Esophagus muscularis mucosa (tissue), 4 donors: ENCODE results near the gene SLC36A4. TPM values are rescaled to one million over a fixed set of nuclear protein-coding genes. Genes with fewer than 3 reads are reported as not detected.

Experiments used
- DNase-seq: peaks from one replicate; pipeline ENCODE4 v3.0.0-alpha.2; 2017; ENCODE audit errors: extremely low spot score
- H3K27ac ChIP-seq, 4 donors: fragments of 200-600 bp; sonication (generic); replicated peaks in 1 of 4; 1 replicate in 3 of 4; 2 replicates in 1 of 4; pipeline ENCODE4 v1.5.1; 2016 to 2019; ENCODE audit warnings: mild to moderate bottlenecking in 1 of 4
- H3K27me3 ChIP-seq, 4 donors: fragments of 200-600 bp; sonication (generic); one replicate each; pipeline versions ENCODE4 v1.5.1 to v1.6.0; 2016 to 2019
- H3K36me3 ChIP-seq, 4 donors: fragments of 200-600 bp; sonication (generic); one replicate each; pipeline ENCODE4 v1.5.1; 2016 to 2019
- H3K4me1 ChIP-seq, 4 donors: fragments of 200-600 bp; sonication (generic); one replicate each; pipeline ENCODE4 v1.5.1; 2016 to 2019
- H3K4me3 ChIP-seq, 4 donors: fragments of 200-600 bp; sonication (generic); 1 replicate in 2 of 4; 2 replicates in 2 of 4; pipeline ENCODE4 v1.5.1; 2016 to 2019; ENCODE audit warnings: mild to moderate bottlenecking in 4 of 4, moderate library complexity in 1 of 4
- H3K9me3 ChIP-seq, 4 donors: fragments of 200-600 bp; sonication (generic); 1 replicate in 3 of 4; 2 replicates in 1 of 4; pipeline ENCODE4 v1.5.1; 2016 to 2019
- EP300 ChIP-seq: sonication (generic); formaldehyde crosslinking; IDR thresholded peaks from one replicate; pipeline ENCODE4 v1.6.1; 2017; ENCODE audit warnings: antibody characterized with exemption
- POLR2A ChIP-seq: fragments of 450-650 bp; IDR thresholded peaks from one replicate; pipeline ENCODE4 v1.6.1; 2017; ENCODE audit warnings: antibody characterized with exemption, moderate library complexity, mild to moderate bottlenecking, low read depth
- POLR2AphosphoS5 ChIP-seq, 2 donors: sonication (generic); formaldehyde crosslinking; IDR thresholded peaks; one replicate each; pipeline ENCODE4 v1.6.1; 2017; ENCODE audit warnings: antibody characterized with exemption in 2 of 2
- WGBS: methylation state at CpG from one replicate; pipeline ENCODE4 v1.1.5; 2018; 5-methylcytosine and 5-hydroxymethylcytosine counted together
- intact Hi-C: fragments of 100-400 bp; cut with DNase I; formaldehyde crosslinking; loops from one replicate; pipeline ENCODE4 v1.15.1; 2023
- total RNA-seq, 4 donors: library from RNA; depleted of rRNA; stranded (reverse); fragments of >200 nt; gene quantifications; one replicate each; pipeline versions ENCODE4 v1.1.0 to v1.2.1, GENCODE V29; 2016
- TF ChIP-seq, protein P1 (sequence below), 3 experiments: fragments of 200-600 bp in 2 of 3; fragments of 450-650 bp in 1 of 3; sonication (generic) in 2 of 3; IDR thresholded peaks; one replicate each; pipeline ENCODE4 v1.5.1; 2017 to 2019; ENCODE audit warnings: antibody characterized with exemption in 3 of 3, mild to moderate bottlenecking in 2 of 3, moderate library complexity in 1 of 3

SLC36A4 gene
- total RNA-seq, 4 donors from 2014 or later, result 10.9 to 19.9 (median 17.7) TPM

DNA sequence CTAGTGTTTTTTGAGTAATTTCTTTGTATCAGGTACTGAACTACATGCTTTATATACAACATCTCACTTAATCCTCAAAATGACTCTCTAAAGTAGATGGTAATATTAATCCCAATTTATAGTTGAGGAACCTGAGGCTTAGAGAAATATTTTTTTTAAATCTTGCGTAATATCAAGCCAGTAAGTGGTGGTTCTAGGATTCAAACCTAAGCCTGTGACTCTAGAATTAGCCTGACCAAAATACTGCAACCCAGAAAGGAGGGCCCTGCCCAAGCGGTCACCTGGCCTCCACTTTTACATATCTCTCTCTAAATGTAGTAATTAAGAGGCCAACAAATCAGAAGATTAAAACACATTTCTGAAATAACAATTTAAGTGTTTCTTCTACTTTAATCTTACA lies 28.6 kb downstream of the SLC36A4 start:
- WGBS, result 97% methylated on average over 2 of the region's 2 CpGs
- no peak overlapping the region for H3K27ac ChIP-seq

DNA sequence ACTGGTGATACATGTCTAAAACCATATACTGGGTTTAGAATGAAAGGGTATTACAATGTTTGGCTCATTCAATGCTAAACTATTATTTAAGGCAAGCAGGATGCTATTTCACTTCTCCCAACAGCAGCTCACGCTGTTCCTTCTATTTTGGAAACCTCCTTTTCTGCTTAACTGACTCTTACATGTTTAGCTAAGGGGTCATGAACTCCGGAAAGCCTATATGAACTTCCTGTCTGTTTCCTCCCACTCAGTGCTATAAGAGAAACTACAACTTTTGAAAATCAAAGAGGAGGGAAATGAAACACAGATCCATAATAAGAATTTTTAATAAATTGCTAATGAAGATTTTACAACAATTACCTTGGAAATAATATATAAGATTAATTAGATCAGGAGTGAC lies 30.9 kb downstream of the SLC36A4 start:
- Histone ChIP-seq H3K27ac (no peak overlapping the region), H3K27me3 (no peaks in the 10 kb centered on the region), H3K4me1 (no peaks in the 10 kb centered on the region), H3K4me3 (no peak overlapping the region), H3K36me3 (peaks cover 6 to 59% (median 26%) of the 10 kb centered on the region in 4 donors), H3K9me3 (no peaks in the 10 kb centered on the region)
- TF ChIP-seq POLR2A (no peak), EP300 (no peak), POLR2AphosphoS5 (IDR thresholded peaks at IDR 0.05) (no peak)
- TF ChIP-seq, protein P1, sequence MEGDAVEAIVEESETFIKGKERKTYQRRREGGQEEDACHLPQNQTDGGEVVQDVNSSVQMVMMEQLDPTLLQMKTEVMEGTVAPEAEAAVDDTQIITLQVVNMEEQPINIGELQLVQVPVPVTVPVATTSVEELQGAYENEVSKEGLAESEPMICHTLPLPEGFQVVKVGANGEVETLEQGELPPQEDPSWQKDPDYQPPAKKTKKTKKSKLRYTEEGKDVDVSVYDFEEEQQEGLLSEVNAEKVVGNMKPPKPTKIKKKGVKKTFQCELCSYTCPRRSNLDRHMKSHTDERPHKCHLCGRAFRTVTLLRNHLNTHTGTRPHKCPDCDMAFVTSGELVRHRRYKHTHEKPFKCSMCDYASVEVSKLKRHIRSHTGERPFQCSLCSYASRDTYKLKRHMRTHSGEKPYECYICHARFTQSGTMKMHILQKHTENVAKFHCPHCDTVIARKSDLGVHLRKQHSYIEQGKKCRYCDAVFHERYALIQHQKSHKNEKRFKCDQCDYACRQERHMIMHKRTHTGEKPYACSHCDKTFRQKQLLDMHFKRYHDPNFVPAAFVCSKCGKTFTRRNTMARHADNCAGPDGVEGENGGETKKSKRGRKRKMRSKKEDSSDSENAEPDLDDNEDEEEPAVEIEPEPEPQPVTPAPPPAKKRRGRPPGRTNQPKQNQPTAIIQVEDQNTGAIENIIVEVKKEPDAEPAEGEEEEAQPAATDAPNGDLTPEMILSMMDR (IDR thresholded peaks at IDR 0.05), result no peak
- intact Hi-C loops, result no loop called here
- 86% methylated on average over 2 of the region's 2 CpGs for WGBS
- DNase-seq, result no peak

More for the DNA sequence above, 28.6 kb downstream of the SLC36A4 start:
- H3K9me3 ChIP-seq, result no peaks in the 10 kb centered on the region
- DNase-seq, result no peak
- no peak overlapping the region for H3K4me3 ChIP-seq
- no peaks in the 10 kb centered on the region for H3K27me3 ChIP-seq
- no peaks in the 10 kb centered on the region for H3K4me1 ChIP-seq
- intact Hi-C loops, result no loop called here
- TF ChIP-seq, protein P1 (IDR thresholded peaks at IDR 0.05), result no peak
- TF ChIP-seq EP300 (no peak), POLR2A (no peak), POLR2AphosphoS5 (IDR thresholded peaks at IDR 0.05) (no peak)
- H3K36me3 ChIP-seq, result peaks cover 0 to 36% (median 13%) of the 10 kb centered on the region in 4 donors

DNA sequence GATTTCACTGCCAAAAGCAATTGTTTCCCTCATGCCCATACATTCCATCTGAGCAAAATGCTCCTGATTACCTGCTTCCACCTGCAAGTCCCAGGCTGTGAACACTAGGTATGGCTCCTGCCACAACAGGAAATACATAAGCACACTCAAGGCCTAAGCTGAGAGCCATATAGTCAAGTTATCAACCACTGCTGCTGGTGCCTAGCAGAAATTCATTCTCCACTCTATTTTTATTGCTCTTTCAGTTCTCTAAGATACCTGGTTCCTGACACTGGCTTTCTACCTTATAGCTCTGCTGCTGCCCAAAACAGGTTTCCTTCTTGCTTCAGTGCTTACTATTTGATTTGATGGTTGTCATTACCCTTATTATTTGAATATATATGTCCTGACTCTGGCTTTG lies 31.6 kb downstream of the SLC36A4 start:
- Histone ChIP-seq H3K27ac (no peak overlapping the region), H3K27me3 (no peaks in the 10 kb centered on the region), H3K9me3 (no peaks in the 10 kb centered on the region), H3K4me3 (no peak overlapping the region), H3K4me1 (no peaks in the 10 kb centered on the region), H3K36me3 (peaks cover 6 to 64% (median 30%) of the 10 kb centered on the region in 4 donors)
- no peak for DNase-seq
- TF ChIP-seq, protein P1 (IDR thresholded peaks at IDR 0.05), result no peak
- TF ChIP-seq POLR2AphosphoS5 (IDR thresholded peaks at IDR 0.05) (no peak), EP300 (no peak), POLR2A (no peak)
- intact Hi-C loops, result no loop called here

DNA sequence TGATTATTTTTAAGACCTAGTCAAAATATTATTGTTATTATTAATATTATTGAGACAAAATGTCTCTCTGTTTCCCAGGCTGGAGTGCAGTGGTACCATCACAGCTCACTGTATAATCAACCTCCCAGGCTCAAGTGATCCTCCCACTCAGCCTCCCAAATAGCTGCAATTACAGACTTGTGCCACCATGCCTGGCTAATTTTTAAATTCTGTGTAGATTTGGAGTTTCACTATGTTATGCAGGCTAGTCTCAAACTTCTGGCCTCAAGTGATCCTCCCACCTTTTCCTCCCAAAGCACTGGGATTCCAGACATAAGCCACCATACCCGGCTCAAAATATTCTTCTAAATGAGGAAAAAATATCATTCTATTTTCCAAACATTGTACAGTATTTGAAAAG lies 37.0 kb downstream of the SLC36A4 start:
- Histone ChIP-seq H3K4me1 (no peaks in the 10 kb centered on the region), H3K4me3 (no peak overlapping the region), H3K36me3 (peaks cover 12 to 50% (median 30%) of the 10 kb centered on the region in 4 donors), H3K27ac (no peak overlapping the region), H3K27me3 (no peaks in the 10 kb centered on the region), H3K9me3 (no peaks in the 10 kb centered on the region)
- no peak for DNase-seq
- no peak for TF ChIP-seq EP300
- TF ChIP-seq POLR2AphosphoS5 (IDR thresholded peaks at IDR 0.05), result no peak
- TF ChIP-seq, protein P1 (IDR thresholded peaks at IDR 0.05), result no peak
- no peak for TF ChIP-seq POLR2A
- intact Hi-C loops, result no loop called here
- 100% methylated on average over 1 of the region's 1 CpG for WGBS

DNA sequence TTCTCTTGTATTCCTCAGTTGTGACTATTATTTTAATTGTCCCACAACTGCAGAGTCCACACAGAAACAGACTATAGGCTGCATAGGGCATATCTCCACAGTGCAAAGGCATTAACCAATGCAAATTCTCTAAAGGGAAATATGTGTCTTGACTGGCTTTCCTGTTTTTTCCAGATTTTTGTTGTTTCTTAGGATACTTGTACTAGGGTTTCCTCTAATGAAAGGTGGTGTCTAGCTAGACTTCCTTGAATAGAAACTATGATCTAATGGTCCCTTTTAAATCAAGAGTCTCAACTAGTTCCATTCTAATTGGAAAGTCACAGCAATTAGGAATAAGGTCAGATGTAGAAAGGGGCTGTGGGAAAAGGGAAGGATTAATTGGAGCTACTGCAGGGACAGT lies 37.6 kb downstream of the SLC36A4 start:
- DNase-seq, result no peak
- Histone ChIP-seq H3K4me3 (no peak overlapping the region), H3K9me3 (no peaks in the 10 kb centered on the region), H3K36me3 (peaks cover 12 to 45% (median 28%) of the 10 kb centered on the region in 4 donors), H3K27ac (no peak overlapping the region), H3K4me1 (no peaks in the 10 kb centered on the region), H3K27me3 (no peaks in the 10 kb centered on the region)
- TF ChIP-seq EP300, result no peak
- TF ChIP-seq POLR2A, result no peak
- TF ChIP-seq, protein P1 (IDR thresholded peaks at IDR 0.05), result no peak
- TF ChIP-seq POLR2AphosphoS5 (IDR thresholded peaks at IDR 0.05), result no peak
- intact Hi-C loops, result no loop called here
